HK-2 (cell line): ENCODE results near the gene PHKA1.
"Not testable (repeated sequence)": the region's sequence is repeated elsewhere in the genome, so short reads cannot be mapped to it uniquely, and the experiment has no call there.

Experiments used
- DNase-seq: peaks from one replicate; pipeline ENCODE4 v3.0.0-alpha.2; 2018; ENCODE audit not compliant: unreplicated experiment

The PHKA1 gene

DNA sequence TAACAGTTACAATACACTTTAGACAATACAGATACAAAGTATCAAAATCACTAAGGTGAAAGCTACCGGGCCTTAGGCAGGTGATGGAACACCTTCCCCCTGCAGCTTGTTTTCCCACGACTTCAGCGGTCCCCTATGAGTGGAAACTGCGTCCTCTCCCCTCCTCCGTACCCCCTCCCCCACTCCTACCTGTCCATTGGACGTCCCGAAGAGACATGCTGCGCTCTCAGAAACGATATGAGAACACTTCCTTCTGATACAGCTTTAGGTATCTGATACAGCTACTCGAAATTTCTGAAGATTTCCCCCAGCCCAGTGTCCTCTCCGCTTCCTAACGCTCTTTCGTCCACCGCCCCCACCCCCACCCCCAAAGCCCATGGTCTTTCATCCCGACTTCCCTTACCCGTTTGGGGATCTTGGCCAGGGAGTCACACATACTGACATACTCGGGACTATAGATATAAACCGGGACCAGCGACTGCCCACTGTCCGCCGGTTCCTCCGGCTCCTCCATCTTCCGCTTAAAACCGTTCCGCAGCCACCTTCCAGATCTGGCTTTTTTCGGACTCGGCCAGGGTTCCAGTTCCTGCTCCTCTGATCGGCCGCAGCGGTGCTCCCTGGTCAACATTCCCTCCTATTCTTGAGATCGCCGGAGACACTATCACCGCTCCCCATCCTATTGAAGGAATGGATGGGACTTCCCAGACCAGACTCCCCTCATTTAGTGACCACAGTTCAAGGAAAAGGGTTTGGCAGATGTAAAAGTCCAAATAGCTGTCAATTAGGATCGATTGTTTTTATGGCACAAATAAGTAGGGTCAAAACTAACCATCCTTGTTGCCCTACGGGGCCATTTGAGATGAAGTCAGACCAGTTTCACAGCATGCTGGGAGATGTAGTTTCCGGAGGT lies 141.6 kb downstream of the PHKA1 start, which contains the start of gene HDAC8:
HDAC8 (minus strand) TSS at position 596 of the 910 bp plus-strand sequence; CDS start at position 514, 82 bp downstream.
- DNase-seq, result peak; percentile 66

DNA sequence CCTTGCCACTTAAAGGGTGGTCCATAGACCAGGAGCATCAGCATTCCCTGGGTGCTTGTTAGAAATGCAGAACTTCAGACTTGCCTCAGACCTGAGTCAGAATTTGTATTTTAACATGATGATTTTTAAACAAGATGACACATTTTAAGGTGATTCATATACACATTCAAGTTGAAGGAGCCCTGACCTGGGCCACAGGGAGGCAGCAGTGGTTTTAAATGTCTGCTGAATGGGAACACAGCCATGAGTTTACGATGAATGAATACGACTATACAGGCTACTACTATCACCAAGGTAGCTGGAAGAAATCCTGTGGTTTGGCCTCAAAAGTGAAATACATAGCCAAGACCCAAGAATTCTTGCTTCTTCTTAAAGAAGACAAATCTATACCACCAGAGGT lies 144.3 kb downstream of the PHKA1 start:
- DNase-seq, result peak; percentile 21

DNA sequence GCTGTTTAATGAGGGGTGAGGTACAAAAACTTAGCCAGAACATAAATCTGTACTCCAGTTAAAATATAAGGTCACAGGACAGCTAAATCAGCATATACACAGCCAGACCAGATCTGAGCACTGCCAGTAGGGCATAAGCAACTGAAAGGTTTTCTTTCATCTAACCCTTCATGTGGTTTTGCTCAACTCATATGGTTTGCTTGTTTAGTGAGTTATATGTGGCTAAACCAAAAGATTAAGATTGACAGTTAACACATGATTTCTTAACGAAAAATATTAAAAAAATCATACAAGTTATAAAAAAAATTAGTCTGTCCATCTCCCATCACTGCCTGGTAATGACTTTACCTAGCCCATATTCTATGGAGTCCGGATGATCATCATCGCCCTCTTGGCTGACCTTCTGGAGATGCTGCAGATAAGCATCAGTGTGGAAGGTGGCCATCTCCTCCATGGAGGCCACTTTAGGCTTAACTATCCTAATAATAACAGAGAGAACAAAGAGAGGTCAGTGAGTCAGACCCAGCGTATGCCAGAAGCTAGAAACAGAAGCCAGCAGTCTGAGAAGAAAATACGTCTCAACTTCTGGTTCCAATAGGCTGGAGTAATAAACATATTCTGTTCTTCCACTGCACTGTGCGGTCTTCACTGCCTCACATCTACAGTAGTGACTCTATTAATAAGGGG lies 145.6 kb downstream of the PHKA1 start:
- no peak for DNase-seq

DNA sequence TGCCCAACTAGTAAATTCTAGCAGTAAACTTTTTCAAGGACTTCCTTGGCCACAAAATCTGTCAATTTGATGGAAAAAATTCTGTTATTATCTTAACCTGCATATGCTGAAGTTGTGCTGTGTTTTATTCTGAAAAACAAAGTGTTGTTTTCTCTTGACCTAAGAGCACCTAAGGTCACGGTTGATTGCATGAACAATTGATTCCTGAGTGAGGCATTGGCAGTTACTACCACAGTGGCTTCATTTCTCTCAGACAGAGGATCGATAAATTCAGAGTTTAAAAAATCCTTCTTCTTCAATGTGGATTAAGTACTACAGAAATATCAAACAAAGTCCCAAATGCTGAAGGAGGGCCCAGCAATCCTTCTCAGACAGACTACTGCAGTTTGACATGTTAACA lies 147.7 kb downstream of the PHKA1 start:
- no peak for DNase-seq

DNA sequence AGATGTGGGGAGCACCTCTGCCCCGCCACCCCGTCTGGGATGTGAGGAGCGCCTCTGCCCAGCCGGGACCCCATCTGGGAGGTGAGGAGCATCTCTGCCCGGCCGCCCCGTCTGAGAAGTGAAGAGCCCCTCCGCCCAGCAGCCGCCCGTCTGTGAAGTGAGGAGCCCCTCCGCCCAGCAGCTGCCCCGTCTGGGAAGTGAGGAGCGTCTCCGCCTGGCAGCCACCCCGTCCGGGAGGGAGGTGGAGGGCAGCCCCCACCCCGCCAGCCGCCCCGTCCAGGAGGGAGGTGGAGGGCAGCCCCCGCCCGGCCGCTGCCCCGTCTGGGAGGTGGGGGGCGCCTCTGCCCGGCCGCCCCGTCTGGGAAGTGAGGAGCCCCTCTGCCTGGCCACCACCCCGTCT lies 154.5 kb downstream of the PHKA1 start:
- DNase-seq, result not testable (repeated sequence)

DNA sequence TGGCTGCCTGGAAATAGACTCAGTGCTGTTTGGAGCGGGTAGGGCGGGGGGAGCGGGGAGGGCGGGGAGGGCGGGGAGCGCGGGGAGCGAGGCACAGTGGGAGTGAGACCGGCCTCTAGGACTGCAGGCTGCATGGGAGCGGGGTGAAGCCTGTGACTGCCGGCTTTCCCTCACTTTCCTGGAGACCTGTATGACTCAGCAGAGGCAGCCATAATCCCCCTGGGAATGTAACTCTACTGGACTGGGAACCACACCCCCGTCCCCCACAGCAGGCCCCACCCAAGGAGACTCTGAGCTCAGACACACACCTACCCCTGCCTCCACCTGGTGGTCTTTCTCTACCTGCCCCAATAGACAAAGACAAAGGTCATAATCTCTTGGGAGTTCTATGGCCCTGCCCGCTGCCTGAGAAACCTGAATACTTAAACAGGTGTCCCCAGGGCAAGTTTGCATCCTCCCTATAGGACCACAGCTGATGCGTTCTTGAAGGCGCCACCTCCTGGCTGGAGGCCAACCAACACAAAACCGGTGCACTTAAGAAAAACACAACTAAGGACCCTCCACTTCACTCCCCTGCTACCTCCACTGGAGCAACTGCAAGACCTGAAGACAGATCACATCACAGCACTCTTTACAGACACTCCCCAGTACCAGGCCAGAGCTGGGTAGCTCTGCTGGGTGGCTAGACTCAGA lies 159.5 kb downstream of the PHKA1 start:
- peak; percentile 17 for DNase-seq

DNA sequence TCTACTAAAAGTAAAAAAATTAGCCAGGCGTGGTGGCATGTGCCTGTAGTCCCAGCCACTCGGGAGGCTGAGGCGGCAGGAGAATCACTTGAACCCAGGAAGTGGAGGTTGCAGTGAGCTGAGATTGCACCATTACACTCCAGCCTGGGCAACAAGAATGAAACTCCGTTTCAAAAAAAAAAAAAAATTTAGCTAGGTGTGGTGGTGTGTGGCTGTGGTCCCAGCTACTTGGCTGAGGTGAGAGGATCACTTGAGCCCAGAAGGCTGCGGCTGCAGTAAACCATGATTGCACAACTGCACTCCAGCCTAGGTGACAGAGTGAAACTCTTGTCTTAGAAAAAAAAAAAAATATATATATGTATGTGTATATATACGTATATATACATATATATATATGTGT lies 161.7 kb downstream of the PHKA1 start:
- not testable (repeated sequence) for DNase-seq

DNA sequence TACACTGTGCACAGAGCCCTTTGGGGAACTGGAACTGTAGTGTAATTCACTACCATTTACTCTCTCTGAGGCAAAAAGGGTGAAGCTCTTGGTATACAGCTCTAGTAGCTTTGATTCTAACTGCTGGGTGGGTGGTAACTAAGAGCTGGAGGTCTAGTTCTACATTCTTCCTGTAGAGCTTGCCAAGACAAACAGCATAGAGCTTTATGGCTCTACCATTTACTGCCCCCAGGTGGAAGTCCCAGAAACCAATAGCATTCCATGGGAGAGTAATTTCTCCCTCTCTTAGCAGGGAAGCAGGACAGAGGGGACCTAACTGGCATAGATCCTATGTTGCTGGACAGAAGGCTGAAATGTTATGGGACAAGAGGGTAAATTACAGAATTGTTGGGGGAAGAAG lies 168.1 kb downstream of the PHKA1 start:
- DNase-seq, result no peak

DNA sequence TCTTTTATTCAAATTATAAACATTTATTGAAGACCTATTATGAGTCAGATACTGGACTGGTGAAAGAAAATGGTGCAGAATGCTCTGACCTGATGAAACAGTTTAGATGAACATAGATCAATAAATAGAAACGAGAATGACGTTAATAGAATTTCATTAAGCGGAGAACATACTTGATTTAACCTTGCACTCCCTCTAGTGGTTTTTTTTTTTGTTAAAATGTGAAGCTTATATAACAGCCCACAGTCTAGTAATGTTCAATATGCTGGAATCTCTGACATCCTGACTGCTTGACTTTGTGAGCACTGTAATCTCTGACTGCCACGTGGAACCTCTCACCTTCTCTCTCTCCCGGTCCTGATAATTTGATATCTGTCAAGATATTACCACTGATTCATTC lies 173.8 kb downstream of the PHKA1 start:
- no peak for DNase-seq

DNA sequence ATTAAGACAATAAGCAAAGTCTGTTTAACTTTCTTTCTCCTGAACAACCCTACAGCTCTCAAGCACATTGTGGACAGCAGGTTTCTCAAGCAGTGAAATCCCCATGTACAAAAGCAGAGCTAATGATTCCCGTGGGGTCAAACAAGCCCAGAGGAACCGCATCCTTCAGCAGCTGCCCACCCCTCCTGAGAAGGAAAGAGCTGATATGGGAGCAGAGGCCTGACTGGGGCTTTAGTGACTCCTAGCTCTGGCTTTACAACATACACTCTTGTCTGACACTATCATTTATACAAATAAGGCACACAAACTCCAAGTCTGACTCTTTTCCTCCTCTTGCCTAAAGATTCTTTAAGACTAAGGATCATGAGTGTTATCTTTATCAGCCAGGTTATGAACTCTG lies 174.3 kb downstream of the PHKA1 start:
- DNase-seq, result no peak

DNA sequence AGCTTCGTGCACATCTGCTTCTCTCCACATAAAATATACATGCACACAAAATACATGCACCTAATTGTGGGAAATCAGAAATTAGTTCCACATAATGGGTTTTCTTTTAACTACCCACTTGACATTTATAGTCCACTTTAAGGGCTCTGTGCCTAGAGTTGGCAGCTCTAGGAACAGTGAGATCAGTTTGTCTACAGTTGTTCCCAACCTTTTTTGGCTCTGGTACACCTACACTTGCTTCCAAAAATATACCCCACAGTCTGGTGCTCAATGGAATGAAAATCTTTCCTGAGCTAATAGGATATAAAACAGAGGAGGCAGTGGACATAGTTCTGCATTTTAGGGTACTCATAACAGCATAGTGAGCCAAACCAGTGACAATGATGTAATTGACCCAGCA lies 177.6 kb downstream of the PHKA1 start:
- DNase-seq, result no peak

DNA sequence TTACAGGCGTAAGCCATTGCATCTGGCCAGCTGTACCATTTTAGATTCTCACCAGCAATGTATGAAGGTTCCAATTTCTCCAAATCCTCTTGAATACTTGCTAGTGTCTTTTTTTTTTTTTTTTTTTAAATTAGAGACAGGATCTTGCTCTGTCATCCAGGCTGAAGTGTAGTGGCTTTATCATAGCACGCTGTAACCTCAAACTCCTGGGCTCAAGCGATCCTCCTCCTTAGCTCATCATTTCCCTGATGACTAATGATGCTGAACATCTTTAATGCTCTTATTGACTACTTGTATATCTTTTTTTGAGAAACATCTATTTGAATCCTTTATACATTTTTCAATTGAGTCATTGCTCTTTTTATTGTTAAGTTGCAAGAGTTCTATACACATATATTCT lies 181.7 kb downstream of the PHKA1 start:
- DNase-seq, result no peak
